Left ventricle myocardium inferior (tissue), 1 donor: ENCODE measurements around the gene PDE1C. TPM values are rescaled to one million over a fixed set of nuclear protein-coding genes. Genes with fewer than 3 reads are reported as not detected.
A peak's percentile ranks its signal among the peaks of the same experiment; 100 is the strongest.

Experiments used
- DNase-seq: peaks from one replicate; pipeline ENCODE4 v3.0.0-alpha.2; 2020
- H3K27ac ChIP-seq: fragments of 200-600 bp; replicated peaks from 2 replicates; pipeline ENCODE4 v1.8.0; 2021
- H3K27me3 ChIP-seq: fragments of 200-600 bp; 2 replicates; pipeline ENCODE4 v1.8.0; 2021; ENCODE audit warnings: low read depth
- H3K36me3 ChIP-seq: fragments of 200-600 bp; 2 replicates; pipeline ENCODE4 v1.8.0; 2021
- H3K4me1 ChIP-seq: fragments of 200-600 bp; 2 replicates; pipeline ENCODE4 v1.8.0; 2021
- H3K4me3 ChIP-seq: fragments of 200-600 bp; 2 replicates; pipeline ENCODE4 v1.8.0; 2021; ENCODE audit warnings: mild to moderate bottlenecking, moderate library complexity
- H3K9me3 ChIP-seq: fragments of 200-600 bp; replicated peaks from 2 replicates; pipeline ENCODE4 v1.8.0; 2021
- CTCF ChIP-seq: fragments of 200-600 bp; IDR thresholded peaks from 2 replicates; pipeline ENCODE4 v1.8.0; 2021; ENCODE audit warnings: antibody characterized with exemption, mild to moderate bottlenecking, borderline replicate concordance
- intact Hi-C: fragments of 100-400 bp; cut with micrococcal nuclease; formaldehyde crosslinking; loops from one replicate; pipeline ENCODE4 v1.11.0; 2022
- total RNA-seq: library from RNA; stranded (reverse); fragmentation: NEBNext Ultra II Directional; extraction: Animal tissue kit (Norgen Biotek cat#: 25700); gene quantifications from one replicate; pipeline ENCODE4 v1.2.1, GENCODE V29; 2021
- donor health status: DM: no; HTN: yes; CAD: no; lungs with severe emphysema.

The PDE1C gene
- total RNA-seq, 1 donor from 2014 or later, result 207 TPM

- Histone ChIP-seq H3K4me3 (no peak overlapping the region), H3K27me3 (no peaks in the 10 kb centered on the region), H3K4me1 (peaks cover 90% of the 10 kb centered on the region), H3K27ac (peak overlapping the region; percentile 48), H3K9me3 (no peaks in the 10 kb centered on the region), H3K36me3 (no peaks in the 10 kb centered on the region)
- intact Hi-C loops, result no loop called here
- DNase-seq, result no peak
- TF ChIP-seq CTCF, result no peak
Measured at GRCh38 chr7:31957090-31957720, 113.0 kb downstream of the PDE1C start.

- DNase-seq, result no peak
- no peaks in the 10 kb centered on the region for H3K27me3 ChIP-seq
- H3K4me3 ChIP-seq, result no peak overlapping the region
- no peaks in the 10 kb centered on the region for H3K9me3 ChIP-seq
- H3K4me1 ChIP-seq, result peaks cover 89% of the 10 kb centered on the region
- intact Hi-C loops, result no loop called here
- TF ChIP-seq CTCF, result no peak
- peak overlapping the region; percentile 48 for H3K27ac ChIP-seq
- H3K36me3 ChIP-seq, result no peaks in the 10 kb centered on the region
Measured at GRCh38 chr7:31955641-31956040, 114.6 kb downstream of the PDE1C start.

- Histone ChIP-seq H3K4me3 (no peak overlapping the region), H3K27me3 (no peaks in the 10 kb centered on the region), H3K27ac (peak overlapping the region; percentile 48), H3K9me3 (no peaks in the 10 kb centered on the region), H3K36me3 (no peaks in the 10 kb centered on the region), H3K4me1 (peaks cover 89% of the 10 kb centered on the region)
- intact Hi-C loops, result no loop called here
- TF ChIP-seq CTCF, result no peak
- DNase-seq, result no peak
Measured at GRCh38 chr7:31955021-31955420, 115.2 kb downstream of the PDE1C start.

- Histone ChIP-seq H3K4me3 (no peak overlapping the region), H3K4me1 (peaks cover 86% of the 10 kb centered on the region), H3K27ac (peak overlapping the region; percentile 5), H3K9me3 (no peaks in the 10 kb centered on the region), H3K36me3 (no peaks in the 10 kb centered on the region), H3K27me3 (no peaks in the 10 kb centered on the region)
- no peak for TF ChIP-seq CTCF
- no peak for DNase-seq
- intact Hi-C loops, result no loop called here
Measured at GRCh38 chr7:31954500-31954899, 115.7 kb downstream of the PDE1C start.

- Histone ChIP-seq H3K9me3 (no peaks in the 10 kb centered on the region), H3K4me3 (no peak overlapping the region), H3K27me3 (no peaks in the 10 kb centered on the region), H3K36me3 (no peaks in the 10 kb centered on the region), H3K4me1 (peaks cover 86% of the 10 kb centered on the region), H3K27ac (peak overlapping the region; percentile 5)
- TF ChIP-seq CTCF, result no peak
- no peak for DNase-seq
- intact Hi-C loops, result no loop called here
Measured at GRCh38 chr7:31953432-31953831, 116.8 kb downstream of the PDE1C start.
